H9 (cell line): ENCODE measurements around the gene STK24. TPM values are rescaled to one million over a fixed set of nuclear protein-coding genes. Genes with fewer than 3 reads are reported as not detected.

Experiments used
- DNase-seq: peaks from one replicate; pipeline ENCODE4 v3.0.0-alpha.2; 2017
- H2AFZ ChIP-seq: one replicate; pipeline ENCODE4 v1.6.1; 2013; ENCODE audit warnings: mild to moderate bottlenecking, low read length, control low read depth, moderate library complexity
- H2AK5ac ChIP-seq: 2 replicates; pipeline ENCODE4 v1.6.1; 2013; ENCODE audit warnings: low read length, control low read depth, mixed read lengths; ENCODE audit not compliant: insufficient read length
- H2BK120ac ChIP-seq: one replicate; pipeline ENCODE4 v1.6.1; 2013; ENCODE audit warnings: low read depth, mild to moderate bottlenecking, low read length, control low read depth, inconsistent platforms; ENCODE audit not compliant: poor library complexity, severe bottlenecking
- H2BK12ac ChIP-seq: 2 replicates; pipeline ENCODE4 v1.6.1; 2013; ENCODE audit warnings: low read length, control low read depth, mixed read lengths, low read depth; ENCODE audit not compliant: insufficient read length
- H2BK15ac ChIP-seq: 2 replicates; pipeline ENCODE4 v1.6.1; 2013; ENCODE audit warnings: low read depth, low read length, control low read depth
- H2BK20ac ChIP-seq: one replicate; pipeline ENCODE4 v1.6.1; 2013; ENCODE audit warnings: low read depth, mild to moderate bottlenecking, low read length, control low read depth, inconsistent platforms; ENCODE audit not compliant: poor library complexity, severe bottlenecking
- H2BK5ac ChIP-seq: 2 replicates; pipeline ENCODE4 v1.6.1; 2013; ENCODE audit warnings: low read length, control low read depth, mixed read lengths; ENCODE audit not compliant: insufficient read length
- H3K14ac ChIP-seq: 2 replicates; pipeline ENCODE4 v1.6.1; 2013; ENCODE audit warnings: low read length, control low read depth; ENCODE audit not compliant: insufficient read depth
- H3K18ac ChIP-seq: 2 replicates; pipeline ENCODE4 v1.6.1; 2013; ENCODE audit warnings: low read depth, mild to moderate bottlenecking, mixed read lengths, low read length, control low read depth; ENCODE audit not compliant: insufficient read length
- H3K23ac ChIP-seq: 2 replicates; pipeline ENCODE4 v1.6.1; 2013; ENCODE audit warnings: low read length, control low read depth, mixed read lengths, low read depth; ENCODE audit not compliant: insufficient read length
- H3K23me2 ChIP-seq: 2 replicates; pipeline ENCODE4 v1.6.1; 2013; ENCODE audit warnings: low read depth, mild to moderate bottlenecking, mixed read lengths, low read length, control low read depth; ENCODE audit not compliant: insufficient read length, poor library complexity, severe bottlenecking
- H3K27ac ChIP-seq: 2 replicates; pipeline ENCODE4 v1.5.1; 2013; ENCODE audit warnings: low read length, control low read depth, mixed read lengths, low read depth; ENCODE audit not compliant: insufficient read length
- H3K27me3 ChIP-seq: 2 replicates; pipeline ENCODE4 v1.6.1; 2013; ENCODE audit warnings: low read length, control low read depth, inconsistent platforms; ENCODE audit not compliant: insufficient read depth
- H3K4ac ChIP-seq: 2 replicates; pipeline ENCODE4 v1.6.1; 2013; ENCODE audit warnings: low read depth, mild to moderate bottlenecking, control low read depth, inconsistent platforms, low read length, moderate library complexity
- H3K4me1 ChIP-seq: 2 replicates; pipeline ENCODE4 v1.6.1; 2013; ENCODE audit warnings: low read length, control low read depth, inconsistent platforms; ENCODE audit not compliant: insufficient read depth
- H3K4me2 ChIP-seq: 2 replicates; pipeline ENCODE4 v1.6.1; 2013; ENCODE audit warnings: low read length, control low read depth, mixed read lengths; ENCODE audit not compliant: insufficient read length, insufficient read depth
- H3K56ac ChIP-seq: 2 replicates; pipeline ENCODE4 v1.6.1; 2013; ENCODE audit warnings: low read depth, mild to moderate bottlenecking, mixed read lengths, low read length, control low read depth; ENCODE audit not compliant: insufficient read length
- H3K79me1 ChIP-seq: 2 replicates; pipeline ENCODE4 v1.6.1; 2013; ENCODE audit warnings: low read depth, mild to moderate bottlenecking, moderate library complexity, low read length, control low read depth, inconsistent platforms; ENCODE audit not compliant: insufficient read depth, poor library complexity, severe bottlenecking
- H3K79me2 ChIP-seq: 2 replicates; pipeline ENCODE4 v1.6.1; 2013; ENCODE audit warnings: low read length, control low read depth, inconsistent platforms; ENCODE audit not compliant: insufficient read depth
- H3K9ac ChIP-seq: 2 replicates; pipeline ENCODE4 v1.6.1; 2013; ENCODE audit warnings: low read length, control low read depth, mixed read lengths; ENCODE audit not compliant: insufficient read length; ENCODE audit errors: extremely low read depth
- H3K9me3 ChIP-seq: one replicate; pipeline ENCODE4 v1.6.1; 2013; ENCODE audit warnings: low read depth, low read length, inconsistent platforms; ENCODE audit not compliant: control insufficient read depth
- H3T11ph ChIP-seq: one replicate; pipeline ENCODE4 v1.6.1; 2013; ENCODE audit warnings: mild to moderate bottlenecking, low read length, control low read depth, inconsistent platforms
- H4K20me1 ChIP-seq: one replicate; pipeline ENCODE4 v1.6.1; 2013; ENCODE audit not compliant: control insufficient read depth, insufficient read length, insufficient read depth
- H4K5ac ChIP-seq: 2 replicates; pipeline ENCODE4 v1.6.1; 2013; ENCODE audit warnings: low read depth, mild to moderate bottlenecking, mixed read lengths, low read length, control low read depth; ENCODE audit not compliant: insufficient read length
- H4K8ac ChIP-seq: replicated peaks from 2 replicates; pipeline ENCODE4 v1.6.1; 2013; ENCODE audit warnings: low read length, control low read depth, mixed read lengths, low read depth; ENCODE audit not compliant: insufficient read length
- H4K91ac ChIP-seq: 2 replicates; pipeline ENCODE4 v1.6.1; 2013; ENCODE audit warnings: low read depth, mild to moderate bottlenecking, moderate library complexity, mixed read lengths, low read length, control low read depth; ENCODE audit not compliant: insufficient read length
- H3K27ac Mint-ChIP-seq, 3 experiments: 2 replicates in 2 of 3; 3 replicates in 1 of 3; pipeline ENCODE4 v1.8.0; 2020 to 2021; ENCODE audit warnings: mixed read lengths in 3 of 3, mild to moderate bottlenecking in 1 of 3, moderate library complexity in 1 of 3
- H3K27me3 Mint-ChIP-seq: 2 replicates; pipeline ENCODE4 v1.8.0; 2021; ENCODE audit warnings: low read depth, mild to moderate bottlenecking, moderate library complexity, mixed read lengths
- H3K36me3 Mint-ChIP-seq, 3 experiments: 2 replicates in 2 of 3; 3 replicates in 1 of 3; pipeline ENCODE4 v1.8.0; 2020 to 2021; ENCODE audit warnings: low read depth in 3 of 3, mixed read lengths in 3 of 3; ENCODE audit not compliant: insufficient read depth in 1 of 3
- H3K4me1 Mint-ChIP-seq, 2 experiments: 2 replicates each; pipeline ENCODE4 v1.8.0; 2020; ENCODE audit warnings: mixed read lengths in 2 of 2
- H3K4me3 Mint-ChIP-seq, 2 experiments: 2 replicates in 1 of 2; 3 replicates in 1 of 2; pipeline ENCODE4 v1.8.0; 2020 to 2021; ENCODE audit warnings: mild to moderate bottlenecking in 2 of 2, mixed read lengths in 2 of 2, moderate library complexity in 1 of 2
- H3K9me3 Mint-ChIP-seq, 2 experiments: 2 replicates in 1 of 2; 3 replicates in 1 of 2; pipeline ENCODE4 v1.8.0; 2020; ENCODE audit warnings: mild to moderate bottlenecking in 2 of 2, mixed read lengths in 2 of 2, moderate library complexity in 1 of 2
- CTCF ChIP-seq: fragments of 200-600 bp; sonication (generic); conservative IDR thresholded peaks from 3 replicates; pipeline ENCODE4 v1.8.0; 2021; ENCODE audit warnings: antibody characterized with exemption, mild to moderate bottlenecking
- WGBS: extraction: QIAGEN DNeasy Blood & Tissue Kit; methylation state at CpG from one replicate; pipeline ENCODE4 v1.1.7; 2013; ENCODE audit warnings: missing lambda C conversion rate, low lambda C conversion rate, mixed read lengths; ENCODE audit not compliant: insufficient read length; ENCODE audit errors: extremely low coverage; 5-methylcytosine and 5-hydroxymethylcytosine counted together
- total RNA-seq: library from RNA; stranded (reverse); gene quantifications from 2 replicates; pipeline ENCODE4 v1.2.1, GENCODE V29; 2021

The STK24 gene
- total RNA-seq, 1 experiment from 2014 or later: 134 TPM

GRCh38 chr13:98505217-98505616 lies 71.7 kb downstream of the STK24 start:
- Histone ChIP-seq H3K79me2 (peaks cover 24% of the 10 kb centered on the region), H3K4me2 (no peak overlapping the region)
- H3K27me3 Mint-ChIP-seq: no peaks in the 10 kb centered on the region

More at GRCh38 chr13:98505217-98505616, 71.7 kb downstream of the STK24 start:
- Histone ChIP-seq H3K18ac (no peak overlapping the region), H3K27me3 (no peaks in the 10 kb centered on the region), H4K20me1 (no peaks in the 10 kb centered on the region), H2AK5ac (no peak overlapping the region), H3K9ac (no peak overlapping the region), H4K91ac (no peak overlapping the region), H2BK20ac (no peak overlapping the region), H3K9me3 (no peaks in the 10 kb centered on the region), H2BK5ac (no peak overlapping the region), H3K4me1 (peaks cover 10% of the 10 kb centered on the region; the same call in 1 of the 2 replicates), H3T11ph (no peak overlapping the region), H3K14ac (no peak overlapping the region), H3K56ac (no peak overlapping the region), H4K5ac (no peak overlapping the region), H2BK12ac (no peak overlapping the region), H2BK120ac (no peak overlapping the region), H3K79me1 (peaks cover 17% of the 10 kb centered on the region), H3K4ac (no peak overlapping the region), H2AFZ (no peak overlapping the region), H3K23ac (no peak overlapping the region), H3K27ac (no peak overlapping the region), H2BK15ac (no peak overlapping the region), H3K23me2 (no peaks in the 10 kb centered on the region), H4K8ac (no peak overlapping the region)
- peaks cover 5 to 13% (median 10%) of the 10 kb centered on the region in 3 experiments; a peak in 6 of 7 replicates for H3K36me3 Mint-ChIP-seq
- H3K27ac Mint-ChIP-seq: no peak overlapping the region
- TF ChIP-seq CTCF: no peak
- no peak for DNase-seq
- H3K4me1 Mint-ChIP-seq: peaks cover 58 to 77% of the 10 kb centered on the region in 2 experiments
- WGBS: no CpG with 5 or more reads among the region's 2 CpGs
- no peaks in the 10 kb centered on the region for H3K9me3 Mint-ChIP-seq
- no peak overlapping the region for H3K4me3 Mint-ChIP-seq
